ENCODE measurements around the gene RNF227. TPM values are rescaled to one million over a fixed set of nuclear protein-coding genes. Genes with fewer than 3 reads are reported as not detected.
A peak's percentile ranks its signal among the peaks of the same experiment; 100 is the strongest.

The RNF227 gene
- total RNA-seq, 2 donors from 2014 or later, result 2.4 to 11.7 TPM

DNA sequence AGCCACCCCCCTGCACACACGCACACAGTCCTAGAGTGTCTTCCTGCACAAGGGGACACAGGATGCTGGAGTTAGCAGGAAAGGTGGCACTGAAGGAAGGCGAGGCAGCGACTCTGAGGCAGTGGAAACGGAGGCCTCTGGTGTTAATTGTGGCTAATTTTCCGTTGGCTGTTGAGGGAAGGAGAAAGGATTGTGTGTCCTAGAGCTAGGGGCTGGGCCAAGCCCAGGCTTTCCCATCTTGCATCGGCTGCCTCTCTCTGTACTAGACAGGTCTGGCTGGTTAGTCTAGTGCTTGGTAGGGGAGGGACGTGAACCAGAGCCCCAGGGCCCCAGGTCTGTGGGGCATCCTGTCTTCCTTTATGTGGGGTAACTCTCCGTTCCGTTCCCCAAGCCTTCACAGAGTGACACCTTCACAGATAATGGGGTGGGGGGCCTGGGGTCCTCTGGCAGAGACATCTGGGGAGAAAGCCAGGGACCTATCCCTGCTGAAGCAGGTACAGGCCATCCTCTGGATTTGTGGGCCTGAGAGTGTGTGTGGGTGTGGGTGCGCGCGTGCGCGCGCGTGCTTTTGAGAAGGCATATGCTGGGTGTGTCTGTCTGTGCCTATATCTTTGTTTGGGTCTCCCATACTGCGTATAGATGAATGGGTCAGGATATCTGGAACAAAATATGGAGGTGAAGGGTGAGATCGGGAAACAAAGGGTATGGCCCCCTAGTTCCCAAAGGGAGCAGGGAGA is 27.7 kb downstream of the RNF227 start, which contains the start of gene CHD3:
TSS of gene CHD3 (plus strand) at position 606 of the 737 bp plus-strand sequence. CDS start 212 bp downstream, outside the sequence.
- no peak within 1 kb of the TSS for H3K4me3 Mint-ChIP-seq
- H3K9me3 Mint-ChIP-seq, result no peaks in the 10 kb centered on the region
- peaks cover 10% of the 10 kb centered on the region for H3K4me1 Mint-ChIP-seq
- H3K36me3 Mint-ChIP-seq (ENCODE audit: low read depth), result peaks cover 11% of the 10 kb centered on the region
- ATAC-seq (replicated peaks), result peak; percentile 53
- H3K27ac Mint-ChIP-seq, result no peak within 1 kb of the TSS
- H3K27me3 Mint-ChIP-seq, result no peaks in the 10 kb centered on the region

DNA sequence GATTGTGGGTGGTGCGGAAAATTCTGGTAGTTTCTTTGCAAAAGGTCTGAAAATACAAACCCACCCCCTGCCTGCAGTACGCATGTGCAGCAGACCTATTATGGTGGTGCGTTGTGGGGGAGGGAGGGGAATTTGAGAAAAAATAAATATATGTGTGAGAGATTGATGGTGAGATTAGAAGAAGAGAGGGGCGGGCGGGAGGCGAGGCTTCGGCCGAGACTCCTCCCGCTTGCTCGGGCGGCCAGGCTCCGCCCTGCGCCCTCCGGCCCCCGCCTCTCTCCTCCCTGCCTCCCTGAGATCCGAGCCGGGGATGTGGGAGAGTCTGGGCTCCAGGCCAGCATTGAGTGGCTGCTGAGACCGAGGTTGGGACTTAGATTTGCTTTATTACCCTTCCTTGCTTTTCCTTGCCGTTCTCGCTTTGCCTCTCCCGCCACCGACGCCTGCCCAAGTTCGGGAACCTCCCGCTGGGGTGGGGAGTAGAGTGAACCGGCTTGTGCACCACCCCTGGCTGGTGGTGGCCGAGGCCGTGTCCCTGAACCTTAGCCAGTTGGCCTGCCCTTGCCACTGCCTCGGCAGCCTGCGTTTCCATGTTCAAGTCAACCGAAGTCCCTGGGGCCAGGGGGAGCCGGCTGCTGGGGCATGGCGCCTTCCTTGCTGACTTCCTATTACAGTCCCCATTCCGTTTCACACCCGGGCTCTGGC is 28.5 kb downstream of the RNF227 start:
- no peak overlapping the region for H3K27ac Mint-ChIP-seq
- H3K27me3 Mint-ChIP-seq, result no peaks in the 10 kb centered on the region
- H3K4me3 Mint-ChIP-seq, result no peak overlapping the region
- H3K36me3 Mint-ChIP-seq (ENCODE audit: low read depth), result peaks cover 11% of the 10 kb centered on the region
- peak; percentile 79 for ATAC-seq (replicated peaks)
- H3K4me1 Mint-ChIP-seq, result peaks cover 10% of the 10 kb centered on the region
- no peaks in the 10 kb centered on the region for H3K9me3 Mint-ChIP-seq

DNA sequence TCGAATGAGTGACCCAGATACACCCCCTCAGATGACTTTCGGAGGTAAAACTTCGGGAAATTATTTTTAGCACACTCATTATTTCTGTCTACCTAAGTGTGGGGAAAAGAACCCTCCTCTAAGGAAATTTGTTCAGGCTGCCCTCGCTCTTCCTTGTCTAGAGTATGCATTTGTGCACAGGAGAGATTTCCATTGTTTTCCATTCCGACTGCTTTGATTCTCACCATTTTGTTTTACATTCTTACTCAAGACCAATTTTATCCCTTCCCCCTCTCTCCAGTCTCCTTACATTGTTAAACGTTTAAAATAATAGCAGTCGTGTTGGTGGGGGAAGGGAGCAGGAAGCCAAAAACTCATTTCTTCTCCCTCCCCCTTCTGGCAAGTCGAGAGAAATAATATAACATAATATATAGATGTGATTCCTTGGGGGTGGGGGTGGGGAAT is 29.0 kb downstream of the RNF227 start:
- Mint-ChIP-seq H3K9me3 (no peaks in the 10 kb centered on the region), H3K4me1 (peaks cover 10% of the 10 kb centered on the region), H3K27me3 (no peaks in the 10 kb centered on the region), H3K36me3 (ENCODE audit: low read depth) (peaks cover 11% of the 10 kb centered on the region), H3K4me3 (no peak overlapping the region), H3K27ac (no peak overlapping the region)
- no peak for ATAC-seq (replicated peaks)

DNA sequence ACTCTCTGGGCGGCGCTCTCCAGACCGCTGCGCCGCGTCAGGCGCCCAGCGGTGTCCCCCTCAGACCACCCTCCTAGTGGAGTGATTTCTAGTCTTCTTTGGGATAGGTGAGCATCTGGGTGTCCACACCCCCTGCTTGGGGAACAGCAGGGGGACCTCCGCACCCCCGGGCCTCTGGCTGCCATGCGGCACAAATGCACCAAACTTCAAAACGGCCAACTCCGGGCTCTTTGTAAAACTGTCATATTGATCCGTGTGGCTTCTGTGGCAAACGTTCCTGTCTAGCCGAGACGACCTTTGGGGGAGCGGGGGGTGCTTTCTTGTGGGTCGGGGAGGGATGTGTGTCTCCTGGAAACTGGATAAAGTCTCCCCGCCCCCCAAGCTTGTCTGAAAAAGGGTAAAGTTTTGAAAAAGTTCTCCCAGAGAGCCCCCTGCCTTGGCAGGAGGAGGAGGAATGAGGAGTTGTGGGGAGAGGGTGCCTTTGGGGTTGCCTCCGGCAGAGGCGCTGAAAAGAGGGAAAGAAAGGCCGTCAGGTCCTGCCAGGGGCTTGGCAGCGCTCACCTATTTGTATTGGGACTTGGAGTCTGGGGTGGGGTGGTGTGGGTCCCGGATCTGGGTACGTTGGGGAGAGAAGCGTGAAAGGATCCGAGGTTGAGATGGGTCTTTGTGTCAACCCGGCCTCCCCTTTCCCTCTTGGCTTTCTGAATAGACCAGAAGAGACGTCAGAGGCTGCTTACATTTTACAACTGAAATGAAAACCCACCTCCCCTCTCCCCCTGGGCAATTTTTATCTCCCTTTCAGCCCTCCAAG is 29.7 kb downstream of the RNF227 start:
- no peaks in the 10 kb centered on the region for H3K9me3 Mint-ChIP-seq
- peaks cover 11% of the 10 kb centered on the region for H3K36me3 Mint-ChIP-seq (ENCODE audit: low read depth)
- no peak overlapping the region for H3K4me3 Mint-ChIP-seq
- no peak overlapping the region for H3K27ac Mint-ChIP-seq
- peaks cover 10% of the 10 kb centered on the region for H3K4me1 Mint-ChIP-seq
- no peaks in the 10 kb centered on the region for H3K27me3 Mint-ChIP-seq
- ATAC-seq (replicated peaks), result peak; percentile 5

DNA sequence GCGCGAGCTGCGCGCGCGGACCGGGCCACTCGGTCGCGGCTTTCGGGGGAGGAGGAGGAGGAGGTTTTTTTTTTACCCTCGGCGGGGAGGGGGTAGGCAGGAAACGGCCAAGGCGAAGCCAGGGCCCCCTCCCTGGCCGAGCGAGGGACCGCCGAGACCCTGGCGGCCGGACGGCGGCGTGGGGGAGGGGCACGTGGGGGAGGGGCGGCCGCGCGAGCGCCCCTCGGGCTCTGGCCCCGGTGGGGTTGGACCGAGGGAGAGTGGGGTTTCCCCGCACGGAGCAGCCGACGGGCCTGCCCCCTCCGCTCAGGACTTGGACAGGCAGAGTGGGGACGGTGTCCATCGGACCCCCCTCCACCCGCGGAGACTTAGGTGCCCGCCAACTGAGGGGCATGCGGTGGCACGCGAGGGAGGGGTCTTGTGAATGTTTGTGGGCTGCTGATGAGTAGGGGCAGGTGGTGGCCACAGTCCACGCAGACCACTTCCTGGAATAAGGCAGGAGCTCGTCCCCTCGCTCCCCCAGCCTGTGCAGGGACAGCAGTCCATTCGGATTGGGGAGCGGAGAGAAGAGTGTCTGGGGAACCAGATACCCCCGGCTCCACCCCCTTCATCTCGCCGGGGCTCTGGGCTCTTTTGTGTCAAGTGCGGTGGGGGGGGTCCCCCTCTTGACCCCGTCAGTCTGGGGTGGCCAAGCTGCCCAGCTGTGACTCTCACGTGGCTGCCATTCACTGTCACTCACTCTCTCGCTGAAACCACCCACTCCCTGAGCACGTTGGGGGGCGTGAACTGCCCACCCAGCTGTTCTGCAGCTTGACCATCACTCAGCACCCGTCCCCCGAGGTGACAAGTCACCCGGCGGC is 30.5 kb downstream of the RNF227 start:
- no peak overlapping the region for H3K4me3 Mint-ChIP-seq
- no peaks in the 10 kb centered on the region for H3K27me3 Mint-ChIP-seq
- peak; percentile 10 for ATAC-seq (replicated peaks)
- H3K4me1 Mint-ChIP-seq, result peaks cover 9% of the 10 kb centered on the region
- H3K27ac Mint-ChIP-seq, result no peak overlapping the region
- no peaks in the 10 kb centered on the region for H3K9me3 Mint-ChIP-seq
- peaks cover 11% of the 10 kb centered on the region for H3K36me3 Mint-ChIP-seq (ENCODE audit: low read depth)

DNA sequence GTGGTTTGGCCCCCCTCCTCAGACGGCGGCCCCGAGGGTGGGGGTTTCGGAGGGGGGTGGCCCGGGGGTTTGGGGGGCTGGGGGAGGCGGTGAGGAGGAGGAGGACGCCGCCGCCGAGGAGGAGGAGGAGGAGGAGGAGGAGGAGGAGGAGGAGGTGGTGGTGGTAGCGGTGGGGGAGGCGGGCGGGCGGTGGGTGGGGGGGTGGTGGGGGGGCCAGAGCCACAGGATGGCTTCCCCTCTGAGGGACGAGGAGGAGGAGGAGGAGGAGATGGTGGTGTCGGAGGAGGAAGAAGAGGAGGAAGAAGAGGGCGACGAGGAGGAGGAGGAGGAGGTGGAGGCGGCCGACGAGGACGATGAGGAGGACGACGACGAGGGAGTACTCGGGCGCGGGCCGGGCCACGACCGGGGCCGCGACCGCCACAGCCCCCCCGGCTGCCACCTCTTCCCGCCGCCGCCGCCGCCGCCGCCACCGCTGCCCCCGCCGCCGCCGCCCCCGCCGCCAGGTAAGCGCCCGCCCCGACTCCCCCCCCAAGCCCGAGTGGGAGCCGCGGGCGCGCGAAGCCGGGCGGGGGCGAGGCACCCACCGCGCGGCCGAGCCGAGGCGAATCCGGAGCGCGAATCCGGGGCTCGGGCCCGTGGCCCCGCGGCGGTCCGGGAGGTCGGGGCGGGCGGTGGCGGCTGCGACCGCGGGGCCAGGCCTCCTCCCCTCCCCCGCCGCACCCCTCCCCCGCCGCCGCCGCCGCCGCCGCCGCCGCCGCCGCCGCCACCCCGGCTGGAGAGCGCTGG is 31.3 kb downstream of the RNF227 start:
- H3K9me3 Mint-ChIP-seq, result no peaks in the 10 kb centered on the region
- no peak for ATAC-seq (replicated peaks)
- H3K27ac Mint-ChIP-seq, result no peak overlapping the region
- H3K27me3 Mint-ChIP-seq, result no peaks in the 10 kb centered on the region
- peaks cover 4% of the 10 kb centered on the region for H3K4me1 Mint-ChIP-seq
- H3K4me3 Mint-ChIP-seq, result peak overlapping the region; percentile 52
- peaks cover 11% of the 10 kb centered on the region for H3K36me3 Mint-ChIP-seq (ENCODE audit: low read depth)

DNA sequence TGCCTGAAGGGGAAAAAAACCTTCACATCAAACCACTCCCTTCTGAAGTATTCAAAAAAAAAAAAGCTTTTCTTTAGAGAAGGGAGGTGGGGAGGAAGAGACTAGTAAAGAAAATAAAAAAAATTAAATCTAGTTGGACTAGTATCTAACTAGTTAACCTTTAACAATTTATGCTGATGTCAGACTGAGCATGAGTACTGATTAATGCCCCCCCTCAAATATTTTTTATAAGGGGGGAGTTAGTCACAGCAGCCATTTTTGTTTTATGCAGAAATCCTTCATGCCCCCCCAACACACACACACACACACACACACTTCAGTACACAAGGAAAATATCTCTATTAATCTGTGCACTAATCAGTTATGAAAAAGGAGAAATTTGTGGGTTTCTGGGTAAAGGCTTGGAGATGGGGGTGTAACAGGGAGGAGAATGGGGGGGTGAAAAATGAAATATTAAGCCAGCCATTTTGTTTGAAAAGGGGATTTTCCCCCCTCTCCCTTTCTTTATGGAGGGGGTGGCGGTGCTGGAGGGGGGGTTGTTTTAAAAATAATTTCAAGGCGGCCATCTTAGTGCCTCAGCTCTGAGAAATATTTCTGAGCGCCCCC is 32.2 kb downstream of the RNF227 start:
- Mint-ChIP-seq H3K27ac (peak overlapping the region; percentile 56), H3K36me3 (ENCODE audit: low read depth) (peaks cover 11% of the 10 kb centered on the region), H3K4me1 (no peaks in the 10 kb centered on the region), H3K4me3 (peak overlapping the region; percentile 52), H3K9me3 (no peaks in the 10 kb centered on the region), H3K27me3 (no peaks in the 10 kb centered on the region)
- ATAC-seq (replicated peaks), result no peak

DNA sequence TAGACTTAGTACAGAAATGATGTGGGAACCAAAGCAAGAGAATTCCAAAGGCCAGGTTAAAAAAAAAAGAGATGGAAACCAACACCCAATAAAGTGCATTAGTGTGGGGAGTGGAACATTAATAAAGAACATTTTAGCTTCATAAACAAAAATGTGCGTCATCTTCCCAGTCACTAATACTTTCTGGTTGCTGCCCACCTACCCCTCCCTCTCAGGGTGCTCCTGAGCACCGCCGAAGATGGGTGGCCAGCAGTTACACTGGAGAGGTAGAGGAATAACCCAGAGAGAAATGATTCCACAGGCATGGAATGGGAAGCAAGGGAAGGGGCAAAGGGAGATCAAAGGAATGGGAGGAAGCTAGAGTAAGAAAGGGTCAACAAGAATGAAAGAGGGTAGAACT is 33.5 kb downstream of the RNF227 start:
- Mint-ChIP-seq H3K9me3 (no peaks in the 10 kb centered on the region), H3K36me3 (ENCODE audit: low read depth) (peaks cover 11% of the 10 kb centered on the region), H3K27me3 (no peaks in the 10 kb centered on the region), H3K4me3 (no peak overlapping the region), H3K27ac (no peak overlapping the region), H3K4me1 (no peaks in the 10 kb centered on the region)
- no peak for ATAC-seq (replicated peaks)

DNA sequence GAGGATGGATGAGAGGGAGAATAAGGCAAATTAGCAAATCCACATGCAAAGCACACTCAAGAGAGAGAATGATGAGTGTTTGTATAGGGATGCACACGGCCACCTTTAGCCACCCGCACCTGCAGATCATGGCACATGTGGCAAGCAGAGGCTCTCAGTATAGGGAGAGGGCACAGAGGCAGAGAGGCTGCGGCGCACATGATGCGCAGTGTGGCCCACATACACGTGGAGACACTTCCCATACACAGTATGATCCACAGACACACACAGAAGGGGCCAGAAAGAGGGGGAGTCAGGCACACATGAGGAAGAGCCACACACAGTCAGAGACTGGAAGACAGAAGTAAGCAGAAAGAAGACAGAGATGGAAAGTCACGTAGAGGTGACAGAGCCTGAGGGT is 34.0 kb downstream of the RNF227 start:
- no peak for ATAC-seq (replicated peaks)
- no peaks in the 10 kb centered on the region for H3K9me3 Mint-ChIP-seq
- no peaks in the 10 kb centered on the region for H3K4me1 Mint-ChIP-seq
- no peaks in the 10 kb centered on the region for H3K27me3 Mint-ChIP-seq
- H3K36me3 Mint-ChIP-seq (ENCODE audit: low read depth), result peaks cover 16% of the 10 kb centered on the region
- no peak overlapping the region for H3K4me3 Mint-ChIP-seq
- H3K27ac Mint-ChIP-seq, result no peak overlapping the region

DNA sequence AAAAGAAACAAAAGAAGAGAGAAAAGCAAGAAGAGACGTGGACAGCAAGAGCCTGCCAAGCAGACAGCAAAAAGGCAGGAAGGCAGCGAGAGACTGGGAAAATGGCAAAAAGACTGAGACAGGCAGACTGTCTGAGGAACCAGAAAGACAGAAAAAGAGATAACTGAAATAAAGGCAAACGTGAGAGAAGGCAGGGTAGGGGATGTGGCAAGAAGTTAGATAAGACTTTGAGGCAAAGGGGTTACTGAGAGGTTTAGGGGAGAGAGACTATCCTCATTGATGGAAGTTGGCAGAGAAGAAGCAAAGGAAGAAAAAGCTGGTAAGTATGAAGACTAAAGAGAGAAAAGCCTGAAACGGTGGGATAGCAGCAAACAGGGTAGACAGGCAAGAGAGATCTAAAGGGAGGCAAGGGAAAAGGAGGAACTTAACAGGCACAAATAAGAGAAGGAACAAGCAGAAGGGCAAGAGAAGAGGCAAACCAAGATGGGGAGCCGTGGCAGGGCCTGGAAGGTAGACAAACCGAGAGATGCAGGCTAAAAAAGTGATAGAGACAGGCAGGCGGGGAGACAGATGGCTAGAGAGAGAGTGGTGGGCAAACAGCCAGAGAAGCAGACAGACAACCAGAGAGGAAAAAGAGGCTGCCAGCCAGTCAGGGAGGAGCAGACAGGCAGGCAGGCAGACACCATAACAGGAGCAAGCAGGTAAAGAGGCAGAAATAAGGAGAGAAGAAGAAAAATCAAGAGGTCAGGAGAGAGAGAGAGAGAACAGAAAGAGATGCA is 34.6 kb downstream of the RNF227 start:
- no peaks in the 10 kb centered on the region for H3K27me3 Mint-ChIP-seq
- peaks cover 18% of the 10 kb centered on the region for H3K36me3 Mint-ChIP-seq (ENCODE audit: low read depth)
- ATAC-seq (replicated peaks), result no peak
- no peak overlapping the region for H3K4me3 Mint-ChIP-seq
- H3K27ac Mint-ChIP-seq, result no peak overlapping the region
- peaks cover 1% of the 10 kb centered on the region for H3K4me1 Mint-ChIP-seq
- H3K9me3 Mint-ChIP-seq, result no peaks in the 10 kb centered on the region

DNA sequence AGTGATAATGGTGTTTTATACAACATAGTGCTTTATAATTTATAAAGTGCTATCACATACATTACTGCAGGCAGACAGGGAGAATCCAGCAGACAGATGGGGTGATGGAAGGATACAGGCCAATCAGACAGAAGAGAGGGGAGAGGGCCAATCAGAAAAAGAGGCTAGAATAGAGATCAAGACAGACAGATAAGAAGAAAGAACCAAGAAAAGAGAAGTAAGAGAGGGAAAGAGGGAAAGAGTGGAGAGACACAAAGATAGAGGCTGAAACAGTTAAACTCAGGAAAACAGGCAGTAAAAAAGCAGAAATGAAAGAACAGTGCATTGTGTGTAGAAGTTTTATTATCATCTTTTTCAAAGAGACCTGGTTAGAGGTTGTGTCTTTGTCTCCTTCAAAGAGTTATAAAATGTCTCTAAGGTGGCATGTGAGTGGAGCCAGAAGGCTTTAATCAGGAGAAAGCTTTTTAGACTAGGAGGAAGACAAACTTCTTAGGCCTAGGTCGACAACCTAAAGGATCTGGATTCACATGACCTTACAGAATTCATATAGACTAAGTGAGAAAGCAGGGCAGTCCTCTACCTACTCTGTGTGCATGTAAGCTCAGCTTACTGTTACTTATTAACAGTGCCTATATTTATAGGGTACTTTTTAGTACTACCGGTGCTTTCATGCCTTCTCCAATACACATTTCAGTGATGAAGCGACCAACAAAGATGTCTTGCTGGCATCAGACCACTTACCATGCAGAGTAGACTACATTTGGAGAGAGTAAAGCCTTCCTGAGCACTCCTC is 35.8 kb downstream of the RNF227 start:
- no peak for ATAC-seq (replicated peaks)
- H3K27me3 Mint-ChIP-seq, result no peaks in the 10 kb centered on the region
- H3K4me3 Mint-ChIP-seq, result no peak overlapping the region

DNA sequence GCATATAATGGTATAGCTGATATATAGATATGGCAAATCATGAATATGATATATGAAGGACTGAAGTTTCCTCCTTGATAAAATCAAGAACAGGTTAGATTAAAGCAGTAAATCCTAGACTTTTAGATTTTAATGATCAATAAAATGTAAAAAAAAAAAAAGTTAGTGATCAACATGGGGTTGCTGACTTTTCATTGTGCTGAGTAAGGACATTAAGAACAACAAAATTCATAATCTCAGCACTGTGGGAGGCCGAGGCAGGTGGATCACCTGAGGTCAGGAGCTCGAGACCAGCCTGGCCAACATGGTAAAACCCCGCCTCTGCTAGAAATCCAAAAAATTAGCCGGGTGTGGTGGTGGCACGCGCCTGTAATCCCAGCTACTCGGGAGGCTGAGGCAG is 37.9 kb downstream of the RNF227 start:
- Mint-ChIP-seq H3K27me3 (no peaks in the 10 kb centered on the region), H3K4me1 (peaks cover 16% of the 10 kb centered on the region), H3K4me3 (no peak overlapping the region), H3K27ac (no peak overlapping the region), H3K9me3 (no peaks in the 10 kb centered on the region), H3K36me3 (ENCODE audit: low read depth) (peaks cover 34% of the 10 kb centered on the region)
- ATAC-seq (replicated peaks), result no peak

More for the DNA sequence above, 35.8 kb downstream of the RNF227 start:
- no peaks in the 10 kb centered on the region for H3K9me3 Mint-ChIP-seq
- no peak overlapping the region for H3K27ac Mint-ChIP-seq
- peaks cover 6% of the 10 kb centered on the region for H3K4me1 Mint-ChIP-seq
- H3K36me3 Mint-ChIP-seq (ENCODE audit: low read depth), result peaks cover 21% of the 10 kb centered on the region

Measured in activated T-helper 17 cell treated with anti-CD3 and anti-CD28 coated beads, Interleukin-2, amount 50 U/mL, for 72 hours (primary cell).